Fibroblast of the aortic adventitia (primary cell): ENCODE data around the gene EYA4. TPM values are rescaled to one million over a fixed set of nuclear protein-coding genes. Genes with fewer than 3 reads are reported as not detected.

Source experiments
- DNase-seq: peaks from one replicate; pipeline ENCODE4 v3.0.0-alpha.2; 2010; ENCODE audit warnings: low read depth
- H3K4me3 ChIP-seq: 2 replicates; pipeline ENCODE4 v1.5.1; 2011; ENCODE audit warnings: low read depth, mild to moderate bottlenecking, control low read depth, low read length, moderate library complexity
- total RNA-seq: library from RNA; depleted of rRNA; stranded (reverse); fragments of >200 nt; gene quantifications from 2 replicates; pipeline ENCODE4 v1.2.3, GENCODE V29; 2012; ENCODE audit warnings: low replicate concordance
- TF ChIP-seq, protein P1 (sequence below): IDR thresholded peaks from 2 replicates; pipeline ENCODE4 v1.5.1; 2011; ENCODE audit warnings: mild to moderate bottlenecking, low read length, control low read depth, inconsistent platforms; ENCODE audit not compliant: insufficient read depth

EYA4 gene
- total RNA-seq, 1 donor = 5.7 TPM

DNA sequence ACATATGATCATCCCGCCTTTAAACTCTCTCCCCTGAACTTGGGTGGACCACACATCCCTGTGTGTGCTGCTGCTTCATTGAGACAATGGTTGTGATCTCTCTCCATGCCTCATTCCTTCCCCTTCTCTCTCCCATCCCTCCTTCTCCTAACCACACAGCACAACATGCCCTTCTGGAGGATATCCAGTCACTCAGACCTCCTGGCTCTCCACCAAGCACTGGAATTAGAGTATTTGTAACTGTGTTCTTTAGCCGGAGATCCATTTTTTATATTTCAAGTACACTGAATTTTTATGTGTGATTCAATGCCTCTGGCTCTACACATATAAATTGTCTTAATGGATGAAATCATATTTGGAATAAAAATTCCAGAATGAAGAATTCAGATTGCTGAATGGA is 287.4 kb downstream of the EYA4 start:
- no peak for DNase-seq
- TF ChIP-seq, protein P1, sequence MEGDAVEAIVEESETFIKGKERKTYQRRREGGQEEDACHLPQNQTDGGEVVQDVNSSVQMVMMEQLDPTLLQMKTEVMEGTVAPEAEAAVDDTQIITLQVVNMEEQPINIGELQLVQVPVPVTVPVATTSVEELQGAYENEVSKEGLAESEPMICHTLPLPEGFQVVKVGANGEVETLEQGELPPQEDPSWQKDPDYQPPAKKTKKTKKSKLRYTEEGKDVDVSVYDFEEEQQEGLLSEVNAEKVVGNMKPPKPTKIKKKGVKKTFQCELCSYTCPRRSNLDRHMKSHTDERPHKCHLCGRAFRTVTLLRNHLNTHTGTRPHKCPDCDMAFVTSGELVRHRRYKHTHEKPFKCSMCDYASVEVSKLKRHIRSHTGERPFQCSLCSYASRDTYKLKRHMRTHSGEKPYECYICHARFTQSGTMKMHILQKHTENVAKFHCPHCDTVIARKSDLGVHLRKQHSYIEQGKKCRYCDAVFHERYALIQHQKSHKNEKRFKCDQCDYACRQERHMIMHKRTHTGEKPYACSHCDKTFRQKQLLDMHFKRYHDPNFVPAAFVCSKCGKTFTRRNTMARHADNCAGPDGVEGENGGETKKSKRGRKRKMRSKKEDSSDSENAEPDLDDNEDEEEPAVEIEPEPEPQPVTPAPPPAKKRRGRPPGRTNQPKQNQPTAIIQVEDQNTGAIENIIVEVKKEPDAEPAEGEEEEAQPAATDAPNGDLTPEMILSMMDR = no peak
- no peak overlapping the region for H3K4me3 ChIP-seq

DNA sequence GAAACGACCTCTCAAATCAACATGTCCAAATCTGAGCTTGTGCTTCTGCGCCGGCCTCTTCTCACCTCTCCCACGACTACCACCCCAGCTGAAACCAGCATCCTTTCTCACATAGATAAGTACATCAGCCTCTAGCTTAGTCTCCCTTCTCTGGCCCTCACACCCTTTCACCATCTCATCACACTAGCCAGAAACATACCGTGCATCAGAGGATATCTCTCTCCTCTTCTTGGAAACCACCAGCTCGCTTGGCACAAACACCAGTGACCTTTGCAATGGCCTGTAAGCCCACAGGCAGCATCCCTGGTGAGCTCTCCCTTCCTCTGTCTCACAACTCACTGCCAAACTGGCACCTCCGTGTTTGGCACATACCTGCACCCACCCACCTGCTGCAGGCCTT is 291.8 kb downstream of the EYA4 start:
- H3K4me3 ChIP-seq = no peak overlapping the region
- TF ChIP-seq, protein P1 = no peak
- DNase-seq = no peak

DNA sequence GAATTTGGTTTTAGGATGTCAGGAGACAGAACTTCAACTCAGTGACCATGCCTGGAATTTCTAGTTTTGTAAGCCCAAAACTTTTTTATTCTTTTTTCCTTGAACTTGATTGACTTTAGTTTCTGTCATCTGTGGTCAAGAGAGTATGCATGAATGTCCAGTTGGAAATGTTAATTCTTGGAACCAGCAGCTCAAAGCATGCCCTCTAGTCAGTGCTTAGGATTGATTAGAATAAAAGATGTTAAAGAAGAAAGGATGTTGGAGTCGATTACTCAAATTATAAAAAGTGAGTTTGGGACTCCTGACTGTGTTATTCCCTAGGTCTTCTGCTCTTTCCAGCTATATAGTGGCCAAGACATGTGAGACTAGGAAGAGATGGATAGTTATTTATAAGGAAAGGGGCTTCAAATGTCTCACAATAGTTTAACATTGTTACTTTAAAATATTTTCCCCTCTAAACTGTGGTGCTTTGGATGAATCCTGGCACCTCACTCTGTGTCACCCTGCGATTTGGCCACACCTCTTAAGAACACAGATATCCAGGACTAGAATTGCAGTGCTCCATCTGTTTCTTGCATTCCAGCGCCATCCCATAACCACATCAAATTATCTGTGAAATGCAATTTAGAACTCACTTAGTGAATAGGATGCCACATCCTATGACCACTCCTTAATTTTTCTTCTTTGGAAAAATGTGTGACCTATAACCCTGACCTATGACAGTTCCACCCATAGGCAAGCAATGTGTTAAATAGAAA is 298.5 kb downstream of the EYA4 start:
- H3K4me3 ChIP-seq = no peak overlapping the region
- no peak for DNase-seq
- TF ChIP-seq, protein P1 = no peak

DNA sequence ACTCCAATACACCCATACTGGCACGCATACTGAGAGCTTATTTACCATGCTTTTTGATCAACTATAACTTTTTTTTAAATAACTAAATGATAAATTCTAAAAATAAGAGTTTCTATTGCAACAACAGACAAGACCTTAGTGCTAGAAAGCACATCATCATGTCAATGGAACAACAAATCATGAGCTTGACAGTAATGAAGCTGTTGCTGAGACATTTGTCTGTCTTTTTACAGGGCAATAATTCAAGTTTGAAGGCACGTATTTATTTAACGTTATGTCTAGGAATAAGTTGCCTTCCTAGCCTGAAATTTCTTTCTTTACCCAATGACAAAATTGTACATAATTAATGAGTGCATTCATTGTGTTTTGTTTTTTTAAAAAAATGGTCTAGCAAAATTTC is 299.2 kb downstream of the EYA4 start:
- H3K4me3 ChIP-seq = no peak overlapping the region
- DNase-seq = no peak
- TF ChIP-seq, protein P1 = no peak

DNA sequence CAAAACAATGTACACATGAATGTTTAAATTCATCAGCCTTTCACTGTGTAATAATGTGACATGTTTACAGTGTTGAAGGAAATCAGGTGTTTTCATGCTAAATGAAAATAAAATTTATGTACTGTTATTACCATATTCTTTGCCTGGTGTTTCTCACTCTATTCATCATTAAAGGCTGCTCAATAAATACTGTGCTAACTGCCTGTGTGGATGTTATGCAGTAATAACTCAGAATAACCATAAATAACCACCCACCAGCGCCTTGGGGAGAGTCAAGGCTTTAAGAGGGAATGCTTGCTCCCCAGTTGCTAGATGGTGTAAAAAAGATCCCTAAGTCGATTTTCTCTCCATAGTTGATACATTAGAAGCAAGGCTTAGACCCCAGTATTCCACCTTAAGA is 299.9 kb downstream of the EYA4 start:
- no peak overlapping the region for H3K4me3 ChIP-seq
- DNase-seq = no peak
- TF ChIP-seq, protein P1 = no peak

DNA sequence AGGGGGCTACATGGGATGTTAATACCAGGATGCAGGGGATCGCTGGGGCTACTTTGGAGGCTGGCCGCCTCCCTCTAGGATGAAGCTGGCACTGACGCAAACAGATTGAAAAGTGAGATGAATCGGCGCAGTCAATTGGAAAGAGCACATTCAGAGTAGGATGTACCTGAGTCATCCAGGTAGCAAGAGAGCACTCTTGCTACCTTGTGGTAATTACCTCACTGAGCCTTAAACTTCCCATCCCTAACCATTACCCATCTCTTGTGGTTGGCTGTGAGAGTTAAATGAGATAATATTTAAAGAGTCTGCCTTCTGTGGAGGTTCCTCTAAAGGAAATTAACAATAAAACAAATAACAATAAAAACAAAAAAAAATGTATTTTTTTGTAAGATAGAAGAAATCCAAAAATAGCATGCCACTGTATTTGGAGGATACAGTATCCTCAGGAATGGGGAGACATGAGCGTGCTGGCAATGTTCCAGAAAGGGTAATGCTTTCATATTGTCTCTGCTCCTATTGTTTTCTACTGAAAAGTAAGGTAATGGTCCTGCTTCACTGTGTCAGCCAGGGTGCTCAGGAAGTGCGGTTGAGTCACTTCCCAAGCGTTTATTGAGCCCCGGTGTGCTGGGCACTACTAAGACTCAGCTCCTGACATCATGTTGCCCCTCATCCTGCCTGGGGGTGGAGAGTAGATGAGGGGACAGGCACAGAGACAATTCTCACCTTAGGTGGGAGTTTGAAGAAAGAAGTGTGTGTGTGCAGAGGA is 301.1 kb downstream of the EYA4 start:
- peak; percentile 17 for DNase-seq
- TF ChIP-seq, protein P1 = no peak
- H3K4me3 ChIP-seq = no peak overlapping the region
